ENCODE results near the gene TCOF1.
A peak's percentile ranks its signal among the peaks of the same experiment; 100 is the strongest.

TCOF1 gene

DNA sequence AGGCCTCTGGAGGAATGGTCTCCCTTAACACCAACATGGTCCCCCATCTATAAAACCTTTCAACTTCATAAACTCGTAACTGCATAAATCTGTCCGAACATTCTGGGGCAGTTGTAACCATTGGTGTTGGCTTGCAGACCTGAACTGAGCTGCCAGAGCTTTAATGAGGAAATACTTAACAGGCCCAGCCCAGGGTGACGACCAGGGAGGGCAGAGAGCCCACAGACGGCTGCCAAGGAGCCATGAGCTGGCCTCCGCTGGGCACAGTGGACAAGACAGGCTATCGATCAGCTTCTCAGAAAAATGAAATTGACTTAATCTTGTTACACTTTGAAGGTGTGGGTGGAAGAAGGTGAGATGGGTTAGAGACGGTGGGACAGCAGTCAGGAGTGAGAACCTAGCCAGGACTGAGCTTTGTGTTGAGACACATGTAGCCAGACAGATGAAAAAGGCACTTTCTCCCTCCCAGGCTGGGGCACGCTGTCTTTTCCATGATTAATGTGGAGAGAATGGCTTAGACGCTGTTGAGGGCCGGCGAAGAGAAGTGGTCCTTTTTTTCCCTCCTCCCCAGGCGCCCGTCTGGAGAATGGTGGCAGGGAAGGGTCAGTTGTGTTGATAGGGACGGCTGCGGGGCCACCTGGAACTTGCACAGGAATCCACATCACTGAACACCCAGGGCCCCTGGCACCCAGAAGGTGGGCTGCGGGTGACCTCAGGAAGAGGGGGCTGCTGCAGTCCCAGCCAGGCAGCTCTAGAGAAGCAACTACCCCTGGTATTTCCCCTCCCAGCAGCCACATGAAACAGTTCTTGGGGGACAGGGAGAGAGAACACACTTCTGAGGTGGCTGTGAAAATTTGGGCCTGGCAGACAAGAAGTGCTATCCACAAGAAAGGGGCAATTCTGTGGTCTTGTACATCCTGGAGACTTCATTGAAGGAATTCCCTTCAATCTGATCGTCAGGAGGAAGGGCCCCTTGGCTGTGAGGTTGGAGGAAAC, 27.3 kb upstream of the TCOF1 start:
- H3K36me3 ChIP-seq = no peaks in the 10 kb centered on the region
- no peak overlapping the region for H3K4me3 ChIP-seq
- H4K20me1 ChIP-seq = no peaks in the 10 kb centered on the region
- no peaks in the 10 kb centered on the region for H3K27me3 ChIP-seq
- H3K9ac ChIP-seq = no peak overlapping the region
- no peak overlapping the region for H3K27ac ChIP-seq
- H3K4me2 ChIP-seq = peak overlapping the region in 7 of 11 experiments; percentile 22 to 50 (median 34); a peak in 11 of 22 replicates
- H3K4me1 ChIP-seq = peaks cover 8 to 27% (median 20%) of the 10 kb centered on the region in 10 experiments; a peak in 17 of 20 replicates
- no peak for TF ChIP-seq Cebpa-rat (IDR thresholded peaks at IDR 0.05)
- no peaks in the 10 kb centered on the region for H3K9me3 ChIP-seq (replicated peaks in 1 of 11)

DNA sequence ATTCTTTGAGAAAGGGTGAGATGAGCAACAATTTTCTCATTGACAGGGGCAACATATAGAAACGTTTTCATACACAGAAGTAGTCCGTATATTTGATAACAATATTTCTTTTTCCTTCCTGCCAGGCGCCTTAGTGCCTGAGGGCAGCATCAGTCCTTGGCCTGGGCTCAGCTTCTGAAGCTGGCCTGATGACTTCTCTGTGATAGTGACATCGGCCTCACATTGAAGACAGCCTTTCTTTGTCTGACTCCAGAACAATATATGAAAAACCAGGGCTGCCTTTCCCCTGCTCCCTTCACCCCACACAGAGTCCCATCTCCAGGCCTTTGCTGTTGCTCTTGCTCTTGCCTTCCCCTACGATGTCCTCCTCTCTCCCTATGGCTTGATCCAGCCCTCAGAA, 24.1 kb upstream of the TCOF1 start:
- Histone ChIP-seq H3K36me3 (no peaks in the 10 kb centered on the region), H3K4me1 (peaks cover 6 to 26% (median 18%) of the 10 kb centered on the region in 10 experiments), H3K4me3 (no peak overlapping the region), H3K4me2 (no peak overlapping the region), H3K9me3 (replicated peaks in 1 of 11) (no peaks in the 10 kb centered on the region), H3K27ac (no peak overlapping the region), H4K20me1 (no peaks in the 10 kb centered on the region), H3K27me3 (no peaks in the 10 kb centered on the region), H3K9ac (no peak overlapping the region)
- TF ChIP-seq Cebpa-rat (IDR thresholded peaks at IDR 0.05) = no peak

DNA sequence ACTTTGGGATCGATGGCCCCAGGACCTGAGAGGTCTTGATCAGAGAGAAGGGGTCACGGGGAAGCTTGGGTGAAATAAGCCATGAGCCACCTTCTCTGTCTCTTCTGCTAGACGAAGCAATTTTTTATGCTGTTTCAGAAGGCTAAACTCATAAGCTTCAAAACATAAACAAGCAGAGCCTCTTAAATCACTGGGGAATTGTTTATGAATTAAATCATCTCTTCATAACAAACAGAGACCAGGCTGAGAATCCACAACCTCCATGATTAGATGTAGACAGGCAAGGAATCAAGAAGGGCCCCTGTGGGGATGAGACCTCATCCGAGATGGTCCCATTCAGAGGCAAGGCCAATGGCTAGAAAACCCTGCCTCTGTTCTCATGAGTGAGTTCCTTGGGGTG, 21.7 kb upstream of the TCOF1 start:
- H3K4me1 ChIP-seq = peaks cover 24 to 34% (median 26%) of the 10 kb centered on the region in 10 experiments
- no peak overlapping the region for H3K27ac ChIP-seq
- H3K4me2 ChIP-seq = no peak overlapping the region
- no peaks in the 10 kb centered on the region for H3K27me3 ChIP-seq
- TF ChIP-seq Cebpa-rat (IDR thresholded peaks at IDR 0.05) = no peak
- no peaks in the 10 kb centered on the region for H3K36me3 ChIP-seq
- H3K9me3 ChIP-seq (replicated peaks in 1 of 11) = no peaks in the 10 kb centered on the region
- H3K9ac ChIP-seq = no peak overlapping the region
- H4K20me1 ChIP-seq = no peaks in the 10 kb centered on the region
- no peak overlapping the region for H3K4me3 ChIP-seq

DNA sequence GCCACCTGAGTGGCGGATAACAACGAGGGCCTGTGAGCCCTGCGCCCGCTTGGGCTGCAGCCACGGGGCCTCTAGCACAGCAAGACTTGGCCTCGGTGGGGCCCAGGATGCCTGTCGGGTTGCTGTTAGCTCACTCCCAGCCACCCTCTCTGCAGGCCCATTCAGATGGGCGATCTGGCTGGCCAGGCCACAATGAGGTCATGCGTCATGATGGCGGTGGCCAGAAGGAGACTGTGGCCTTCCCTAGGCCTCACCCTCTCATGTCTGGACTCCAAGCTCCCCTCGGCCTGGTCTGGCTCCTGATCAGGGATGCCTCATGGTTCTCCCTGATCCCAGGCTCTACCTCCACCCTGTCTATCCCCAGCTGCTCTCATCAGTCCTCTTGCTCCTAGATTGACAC, 19.0 kb upstream of the TCOF1 start:
- Histone ChIP-seq H3K36me3 (no peaks in the 10 kb centered on the region), H3K9ac (peak overlapping the region in 8 of 11 experiments; percentile 23 to 75 (median 61); a peak in 12 of 22 replicates), H3K9me3 (replicated peaks in 1 of 11) (no peaks in the 10 kb centered on the region), H3K4me2 (peak overlapping the region; percentile 41 to 85 (median 75); a peak in 21 of 22 replicates), H3K27me3 (no peaks in the 10 kb centered on the region), H3K27ac (peak overlapping the region in 9 of 11 experiments; percentile 40 to 88 (median 80); a peak in 17 of 22 replicates), H3K4me1 (peaks cover 41 to 53% (median 49%) of the 10 kb centered on the region in 10 experiments), H4K20me1 (no peaks in the 10 kb centered on the region), H3K4me3 (no peak overlapping the region)
- no peak for TF ChIP-seq Cebpa-rat (IDR thresholded peaks at IDR 0.05)

DNA sequence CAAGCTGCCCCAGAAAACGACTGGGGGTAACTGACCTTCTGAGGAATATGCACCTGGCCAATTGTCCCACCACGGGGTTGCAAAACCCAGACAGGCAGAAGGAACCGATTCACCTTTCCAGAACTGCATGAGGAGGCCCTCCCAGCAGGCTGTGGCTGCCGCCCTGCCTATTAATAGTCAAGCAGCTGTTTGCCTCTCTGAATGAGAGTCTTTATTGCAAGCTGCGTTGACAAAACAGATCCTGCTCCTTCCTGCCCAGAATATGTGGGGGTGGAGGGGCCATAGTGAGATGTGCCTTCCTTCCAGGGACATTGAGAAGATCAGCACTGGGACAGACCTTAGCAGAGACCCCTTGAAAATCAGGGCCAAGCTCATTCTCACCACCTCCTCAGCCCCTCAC, 18.3 kb upstream of the TCOF1 start:
- Histone ChIP-seq H3K36me3 (no peaks in the 10 kb centered on the region), H3K27me3 (no peaks in the 10 kb centered on the region), H3K27ac (peak overlapping the region in 9 of 11 experiments; percentile 40 to 88 (median 80); a peak in 18 of 22 replicates), H3K9ac (peak overlapping the region in 9 of 11 experiments; percentile 23 to 75 (median 57); a peak in 17 of 22 replicates), H3K9me3 (replicated peaks in 1 of 11) (no peaks in the 10 kb centered on the region), H3K4me1 (peaks cover 41 to 57% (median 49%) of the 10 kb centered on the region in 10 experiments), H3K4me3 (no peak overlapping the region), H3K4me2 (peak overlapping the region; percentile 41 to 85 (median 75)), H4K20me1 (no peaks in the 10 kb centered on the region)
- TF ChIP-seq Cebpa-rat (IDR thresholded peaks at IDR 0.05) = peak in 3 of 11 experiments; percentile 44 to 62 (median 59); a peak in 4 of 22 replicates

DNA sequence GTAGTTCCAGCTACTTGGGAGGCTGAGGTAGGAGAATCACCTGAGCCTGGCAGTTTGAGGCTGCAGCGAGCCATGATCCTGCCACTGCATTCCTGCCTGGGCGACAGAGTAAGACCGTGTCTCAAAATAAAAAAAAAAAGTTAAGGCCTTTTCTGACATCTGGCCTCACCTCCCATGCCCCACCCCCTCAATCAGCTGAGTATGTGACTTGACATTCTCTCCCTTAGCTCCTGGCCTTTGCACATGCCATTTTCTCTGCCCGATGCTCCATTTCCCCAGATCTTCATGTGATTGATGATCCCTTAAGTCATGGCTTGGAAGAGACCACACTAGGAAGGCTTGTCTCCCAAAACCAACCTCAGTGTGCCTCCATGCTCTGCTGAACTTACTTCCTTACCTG, 17.7 kb upstream of the TCOF1 start:
- peak overlapping the region; percentile 41 to 85 (median 75); a peak in 21 of 22 replicates for H3K4me2 ChIP-seq
- peaks cover 41 to 60% (median 49%) of the 10 kb centered on the region in 10 experiments for H3K4me1 ChIP-seq
- H3K27me3 ChIP-seq = no peaks in the 10 kb centered on the region
- peak overlapping the region in 9 of 11 experiments; percentile 40 to 88 (median 80); a peak in 17 of 22 replicates for H3K27ac ChIP-seq
- H3K36me3 ChIP-seq = no peaks in the 10 kb centered on the region
- no peaks in the 10 kb centered on the region for H3K9me3 ChIP-seq (replicated peaks in 1 of 11)
- H4K20me1 ChIP-seq = no peaks in the 10 kb centered on the region
- no peak for TF ChIP-seq Cebpa-rat (IDR thresholded peaks at IDR 0.05)
- peak overlapping the region in 7 of 11 experiments; percentile 48 to 75 (median 65); a peak in 14 of 22 replicates for H3K9ac ChIP-seq
- H3K4me3 ChIP-seq = no peak overlapping the region

DNA sequence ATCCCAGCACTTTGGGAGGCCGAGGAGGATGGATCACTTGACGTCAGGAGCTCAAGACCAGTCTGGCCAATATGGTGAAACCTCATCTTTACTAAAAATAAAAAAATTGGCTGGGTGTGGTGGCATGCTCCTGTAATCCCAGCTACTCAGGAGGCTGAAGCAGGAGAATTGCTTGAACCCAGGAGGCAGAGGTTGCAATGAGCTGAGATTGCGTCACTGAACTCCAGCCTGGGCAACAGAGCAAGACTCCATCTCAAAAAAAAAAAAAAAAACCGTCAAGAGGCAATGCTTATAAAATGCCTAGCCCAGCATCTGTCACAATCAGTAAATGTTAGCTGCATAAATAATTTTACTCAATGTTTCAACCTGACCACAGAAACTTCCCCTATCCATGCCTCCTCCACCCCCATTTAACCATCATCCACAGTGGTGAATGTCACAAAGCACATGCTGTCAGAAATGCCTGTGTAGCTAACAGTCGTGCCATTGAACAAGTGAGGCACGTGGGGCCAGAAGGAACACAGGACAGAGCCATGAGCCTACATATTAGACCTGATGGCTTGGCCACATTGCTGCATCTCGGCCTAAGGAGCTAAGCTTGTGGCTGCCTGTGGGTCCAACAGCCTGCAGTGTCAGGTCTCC, 16.8 kb upstream of the TCOF1 start:
- peak in 10 of 11 experiments; percentile 20 to 91 (median 68); a peak in 15 of 22 replicates for TF ChIP-seq Cebpa-rat (IDR thresholded peaks at IDR 0.05)
- Histone ChIP-seq H3K36me3 (no peaks in the 10 kb centered on the region), H3K9ac (peak overlapping the region in 5 of 11 experiments; percentile 6 to 71 (median 40); a peak in 5 of 22 replicates), H3K27me3 (no peaks in the 10 kb centered on the region), H4K20me1 (no peaks in the 10 kb centered on the region), H3K9me3 (replicated peaks in 1 of 11) (no peaks in the 10 kb centered on the region), H3K27ac (peak overlapping the region in 9 of 11 experiments; percentile 32 to 88 (median 80); a peak in 17 of 22 replicates), H3K4me1 (peaks cover 41 to 60% (median 50%) of the 10 kb centered on the region in 10 experiments), H3K4me3 (no peak overlapping the region), H3K4me2 (peak overlapping the region; percentile 41 to 85 (median 75); a peak in 20 of 22 replicates)

DNA sequence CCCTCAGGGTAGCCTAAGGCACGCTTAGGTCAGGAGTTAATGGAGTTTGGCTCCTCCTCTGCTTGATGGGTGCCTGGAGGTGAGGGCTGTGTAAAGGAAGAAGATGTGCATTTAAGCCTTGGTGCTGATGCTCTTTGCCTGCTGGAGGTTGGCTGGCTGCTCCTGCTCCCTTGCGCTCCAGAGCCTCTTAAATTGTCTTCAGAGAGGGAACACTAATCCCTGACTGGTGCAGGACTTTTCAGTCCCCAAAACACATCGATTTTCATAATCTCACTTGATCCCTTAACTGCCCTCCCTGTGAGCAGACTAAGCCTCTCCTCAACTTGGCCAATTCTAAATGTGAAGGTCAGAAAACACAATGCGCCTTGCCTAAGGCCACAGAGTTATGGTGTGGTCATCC, 16.2 kb upstream of the TCOF1 start:
- Histone ChIP-seq H4K20me1 (no peaks in the 10 kb centered on the region), H3K4me2 (peak overlapping the region; percentile 41 to 85 (median 71); a peak in 19 of 22 replicates), H3K27me3 (no peaks in the 10 kb centered on the region), H3K4me1 (peaks cover 43 to 65% (median 55%) of the 10 kb centered on the region in 10 experiments), H3K9ac (peak overlapping the region in 4 of 11 experiments; percentile 6 to 49 (median 40); a peak in 5 of 22 replicates), H3K4me3 (no peak overlapping the region), H3K36me3 (no peaks in the 10 kb centered on the region), H3K27ac (peak overlapping the region in 9 of 11 experiments; percentile 32 to 88 (median 66); a peak in 16 of 22 replicates), H3K9me3 (replicated peaks in 1 of 11) (no peaks in the 10 kb centered on the region)
- TF ChIP-seq Cebpa-rat (IDR thresholded peaks at IDR 0.05) = no peak
